Forelimb muscle (tissue), 1 donor: ENCODE data around the gene ID1. TPM values are rescaled to one million over a fixed set of nuclear protein-coding genes. Genes with fewer than 3 reads are reported as not detected.

Source experiments
- DNase-seq: peaks from one replicate; pipeline ENCODE4 v3.0.0-alpha.2; 2013; ENCODE audit warnings: low read depth
- polyA plus RNA-seq: library from polyadenylated mRNA; unstranded; fragments of 120-200 nt; gene quantifications from one replicate; pipeline ENCODE4 v1.2.1, GENCODE V29; 2013; ENCODE audit not compliant: insufficient read length

Gene ID1, protein sequence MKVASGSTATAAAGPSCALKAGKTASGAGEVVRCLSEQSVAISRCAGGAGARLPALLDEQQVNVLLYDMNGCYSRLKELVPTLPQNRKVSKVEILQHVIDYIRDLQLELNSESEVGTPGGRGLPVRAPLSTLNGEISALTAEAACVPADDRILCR
- 16.6 TPM for polyA plus RNA-seq

DNA sequence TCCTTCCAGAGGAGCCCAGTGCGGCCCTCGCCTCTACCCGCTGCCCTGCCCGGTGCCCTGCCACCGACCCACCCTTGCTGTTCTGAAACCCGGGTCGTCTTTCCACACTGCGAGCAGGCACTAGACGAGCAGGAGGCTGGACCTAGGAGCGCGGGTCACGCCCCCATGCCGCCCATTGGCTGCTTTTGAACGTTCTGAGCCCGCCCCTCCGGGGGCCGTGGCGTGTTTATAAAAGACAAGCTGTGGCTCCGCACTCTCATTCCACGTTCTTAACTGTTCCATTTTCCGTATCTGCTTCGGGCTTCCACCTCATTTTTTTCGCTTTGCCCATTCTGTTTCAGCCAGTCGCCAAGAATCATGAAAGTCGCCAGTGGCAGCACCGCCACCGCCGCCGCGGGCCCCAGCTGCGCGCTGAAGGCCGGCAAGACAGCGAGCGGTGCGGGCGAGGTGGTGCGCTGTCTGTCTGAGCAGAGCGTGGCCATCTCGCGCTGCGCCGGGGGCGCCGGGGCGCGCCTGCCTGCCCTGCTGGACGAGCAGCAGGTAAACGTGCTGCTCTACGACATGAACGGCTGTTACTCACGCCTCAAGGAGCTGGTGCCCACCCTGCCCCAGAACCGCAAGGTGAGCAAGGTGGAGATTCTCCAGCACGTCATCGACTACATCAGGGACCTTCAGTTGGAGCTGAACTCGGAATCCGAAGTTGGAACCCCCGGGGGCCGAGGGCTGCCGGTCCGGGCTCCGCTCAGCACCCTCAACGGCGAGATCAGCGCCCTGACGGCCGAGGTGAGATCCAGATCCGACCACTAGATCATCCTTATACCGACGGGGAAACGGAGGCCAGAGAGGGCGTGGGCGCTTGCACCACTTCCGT is at the start of gene ID1:
Gene ID1 (plus strand): TSS at position 259 of the 871 bp plus-strand sequence. CDS start 99 bp downstream, at position 358.
- peak; percentile 88 for DNase-seq

GRCh38 chr20:31559704-31560093 is 45.4 kb upstream of the ID1 start:
- no peak for DNase-seq

DNA sequence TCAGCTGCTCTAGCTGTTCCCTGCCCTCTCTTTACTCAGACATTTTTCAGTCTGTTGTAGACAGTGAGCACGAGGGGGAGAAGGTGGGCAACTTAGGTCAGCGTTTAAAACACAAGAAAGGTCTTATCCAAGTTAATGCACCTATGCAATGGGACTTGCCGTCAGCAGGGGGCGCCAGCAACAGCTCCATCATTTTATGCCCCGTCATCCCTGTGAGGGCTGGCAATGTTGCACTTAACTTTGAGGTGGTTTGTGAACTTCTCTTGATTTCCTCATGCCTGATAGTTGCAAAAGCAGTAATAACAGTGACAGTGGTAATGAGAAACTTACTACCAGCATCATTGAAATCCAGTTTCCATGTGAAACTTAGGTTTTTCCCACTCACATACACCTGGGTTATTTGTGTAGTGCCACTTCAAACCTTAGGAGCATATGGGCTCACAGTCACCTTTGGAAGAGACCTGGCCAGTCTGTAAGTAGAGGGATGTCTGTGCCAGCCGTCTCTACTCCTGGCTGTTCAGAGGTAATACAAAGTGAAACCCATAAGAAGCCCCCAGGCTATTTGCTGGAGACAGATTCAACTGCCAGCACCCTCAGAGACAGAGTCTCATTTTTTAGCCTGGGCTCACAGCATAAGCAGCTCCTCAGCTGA is 44.9 kb upstream of the ID1 start:
- DNase-seq = no peak

DNA sequence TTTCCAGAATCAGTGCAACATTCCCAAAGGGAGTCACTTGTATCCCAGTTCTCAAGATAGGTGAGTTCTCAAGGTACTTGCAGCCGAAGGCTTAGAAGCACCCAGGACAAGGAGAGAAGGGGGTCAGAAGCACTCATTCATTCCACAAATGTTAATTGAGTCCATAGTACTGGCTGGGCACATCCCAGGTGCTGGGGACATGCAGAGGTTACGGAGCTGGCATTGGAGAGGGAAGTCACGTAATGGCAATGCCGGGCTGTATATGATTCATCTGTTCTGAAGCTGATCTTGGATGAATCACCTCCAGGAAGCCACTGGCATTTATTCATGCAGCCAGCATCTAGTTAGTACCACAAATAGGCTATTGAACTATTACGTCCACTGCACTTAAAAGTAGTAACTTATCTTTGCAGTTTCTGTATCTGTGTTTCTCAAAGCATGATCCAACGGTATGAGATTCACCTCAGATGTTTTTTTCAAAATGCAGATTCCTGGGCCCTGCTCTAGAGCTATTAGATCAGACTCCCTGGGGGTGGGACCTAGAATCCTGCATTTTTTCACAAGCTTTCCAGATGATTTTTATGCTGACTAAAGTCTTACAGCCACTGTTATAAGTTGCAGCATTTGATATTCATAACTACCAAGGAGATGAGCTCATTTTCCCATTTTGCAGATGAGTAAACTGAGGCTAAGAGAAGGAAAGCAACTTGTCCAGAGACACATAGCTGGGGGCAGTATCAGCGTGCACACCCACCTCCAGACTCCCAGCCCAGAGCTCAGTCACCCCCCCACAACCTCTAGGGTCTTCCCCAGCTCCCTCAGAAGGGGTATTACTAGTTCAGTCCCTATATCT is 44.1 kb upstream of the ID1 start:
- no peak for DNase-seq

GRCh38 chr20:31562241-31562640 is 42.8 kb upstream of the ID1 start:
- no peak for DNase-seq

GRCh38 chr20:31564284-31564683 is 40.8 kb upstream of the ID1 start:
- no peak for DNase-seq

- DNase-seq = no peak
Observed at GRCh38 chr20:31565699-31566318, 39.3 kb upstream of the ID1 start.

DNA sequence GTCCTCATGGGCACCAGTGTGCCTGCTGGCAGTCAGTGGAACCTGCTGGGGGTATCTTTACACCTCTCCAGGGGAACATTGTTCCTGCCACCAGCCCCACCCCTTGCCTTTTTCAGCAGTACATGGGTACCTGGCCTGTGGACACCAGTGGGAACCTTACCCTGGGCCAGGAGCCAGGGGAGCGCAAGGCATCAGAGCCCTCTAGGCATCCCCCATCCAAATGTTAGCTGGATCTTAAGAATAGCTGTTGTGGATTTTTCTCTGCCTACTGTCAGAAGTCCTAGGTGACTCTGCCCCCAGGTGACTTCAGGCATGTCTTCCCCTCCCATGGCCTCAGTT is 38.8 kb upstream of the ID1 start:
- DNase-seq = no peak

- no peak for DNase-seq
Observed at GRCh38 chr20:31566658-31567379, 38.3 kb upstream of the ID1 start.

- DNase-seq = no peak
Observed at GRCh38 chr20:31567380-31567720, 37.7 kb upstream of the ID1 start.

DNA sequence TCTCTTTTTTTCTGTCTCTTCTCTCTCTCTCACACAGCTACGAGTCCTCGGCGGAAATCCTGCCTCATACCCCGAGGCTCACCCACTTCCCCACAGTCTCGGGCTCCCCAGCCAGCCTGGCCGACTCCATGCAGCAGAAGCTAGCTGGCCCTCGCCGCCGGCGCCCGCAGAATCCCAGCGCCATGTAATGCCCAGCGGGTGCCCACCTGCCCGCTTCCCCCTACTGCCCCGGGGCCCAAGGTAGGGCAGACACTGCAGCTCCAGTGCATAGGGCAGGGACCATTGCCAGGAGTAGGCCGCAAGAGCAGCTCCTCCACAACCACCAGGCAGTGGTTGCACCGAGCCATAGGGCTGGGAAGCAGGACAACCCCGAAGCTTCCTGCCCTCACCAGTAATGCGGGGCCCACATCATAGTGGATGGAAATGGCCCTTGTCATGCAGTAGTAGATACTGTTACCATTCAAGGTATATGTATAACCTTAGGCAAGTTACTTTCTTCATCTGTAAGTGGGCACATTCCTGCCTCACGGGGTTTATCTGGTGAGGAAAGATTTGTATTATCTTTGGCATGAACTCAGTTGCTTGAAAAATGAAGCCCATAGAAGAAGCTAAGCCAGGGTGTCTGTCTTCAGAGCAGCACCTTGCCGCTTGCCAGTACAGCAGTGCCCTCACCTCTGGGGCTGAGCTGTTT is 36.9 kb upstream of the ID1 start:
- DNase-seq = no peak

DNA sequence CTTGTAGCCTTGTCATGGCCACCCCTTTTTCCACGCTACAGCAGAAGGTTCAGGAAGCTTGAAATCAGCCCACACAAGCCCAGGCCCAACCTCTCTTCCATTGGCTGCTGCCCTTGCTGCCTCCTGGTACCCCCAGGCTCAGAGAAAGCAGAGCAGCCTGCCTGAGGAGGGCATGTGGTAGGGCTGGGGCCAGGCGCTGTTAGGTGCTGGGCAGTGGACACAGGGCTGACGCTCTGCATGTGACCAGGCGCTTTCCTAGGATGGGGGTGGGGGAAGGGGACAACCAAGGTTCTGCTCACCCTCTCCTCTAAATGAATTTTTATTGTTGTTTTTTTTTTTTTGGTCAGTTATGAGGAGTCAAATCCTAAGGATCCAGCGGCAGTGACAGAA is 36.3 kb upstream of the ID1 start:
- no peak for DNase-seq

DNA sequence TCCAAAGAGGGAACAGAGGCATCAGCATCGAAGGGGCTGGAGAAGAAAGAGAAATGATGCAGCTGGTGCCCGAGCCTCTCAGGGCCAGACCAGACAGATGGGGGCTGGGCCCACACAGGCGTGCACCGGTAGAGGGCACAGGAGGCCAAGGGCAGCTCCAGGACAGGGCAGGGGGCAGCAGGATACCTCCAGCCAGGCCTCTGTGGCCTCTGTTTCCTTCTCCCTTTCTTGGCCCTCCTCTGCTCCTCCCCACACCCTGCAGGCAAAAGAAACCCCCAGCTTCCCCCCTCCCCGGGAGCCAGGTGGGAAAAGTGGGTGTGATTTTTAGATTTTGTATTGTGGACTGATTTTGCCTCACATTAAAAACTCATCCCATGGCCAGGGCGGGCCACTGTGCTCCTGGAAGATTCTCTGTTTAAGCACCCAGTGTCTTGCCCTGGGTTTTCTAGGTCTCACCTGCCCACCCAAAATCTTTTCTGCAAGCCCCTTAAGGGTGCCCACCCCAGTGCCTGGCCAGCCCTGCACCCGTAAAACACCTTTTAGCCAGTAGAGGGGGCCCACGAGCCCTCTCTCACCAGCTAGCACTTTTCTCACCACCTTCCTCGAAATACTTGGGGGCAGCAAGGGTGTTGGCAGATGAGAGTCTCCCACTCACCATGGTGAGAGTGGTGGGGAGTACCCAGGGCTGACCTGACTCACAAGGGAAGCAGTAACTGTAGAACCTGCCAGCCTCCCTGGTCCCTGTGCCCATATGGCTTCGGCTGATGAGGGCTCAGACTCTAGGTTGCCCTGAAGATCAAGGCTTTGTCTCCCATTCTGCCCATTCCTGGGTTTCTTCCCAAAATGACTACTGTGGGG is 35.7 kb upstream of the ID1 start:
- no peak for DNase-seq

DNA sequence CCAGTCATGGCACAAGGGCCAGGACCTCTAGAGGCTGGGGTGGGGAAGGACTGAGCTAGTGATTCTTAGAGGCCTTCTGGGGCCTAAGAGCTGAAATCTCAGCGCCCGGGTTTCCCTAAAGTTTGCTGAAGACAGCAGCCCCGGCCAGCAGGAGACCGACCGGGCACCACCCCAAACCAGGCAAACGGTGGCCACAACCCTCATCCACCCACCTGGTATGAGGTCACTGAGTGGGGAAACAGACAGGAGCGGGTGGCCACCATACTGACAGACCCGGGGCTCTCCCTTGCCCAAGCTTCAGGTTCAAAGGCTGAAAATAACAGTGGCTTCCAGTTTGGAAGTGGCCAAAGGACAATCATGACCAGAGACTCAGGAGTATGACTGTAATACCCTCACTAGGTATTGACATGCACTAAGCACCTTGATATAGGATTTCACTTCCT is 35.0 kb upstream of the ID1 start:
- DNase-seq = no peak

DNA sequence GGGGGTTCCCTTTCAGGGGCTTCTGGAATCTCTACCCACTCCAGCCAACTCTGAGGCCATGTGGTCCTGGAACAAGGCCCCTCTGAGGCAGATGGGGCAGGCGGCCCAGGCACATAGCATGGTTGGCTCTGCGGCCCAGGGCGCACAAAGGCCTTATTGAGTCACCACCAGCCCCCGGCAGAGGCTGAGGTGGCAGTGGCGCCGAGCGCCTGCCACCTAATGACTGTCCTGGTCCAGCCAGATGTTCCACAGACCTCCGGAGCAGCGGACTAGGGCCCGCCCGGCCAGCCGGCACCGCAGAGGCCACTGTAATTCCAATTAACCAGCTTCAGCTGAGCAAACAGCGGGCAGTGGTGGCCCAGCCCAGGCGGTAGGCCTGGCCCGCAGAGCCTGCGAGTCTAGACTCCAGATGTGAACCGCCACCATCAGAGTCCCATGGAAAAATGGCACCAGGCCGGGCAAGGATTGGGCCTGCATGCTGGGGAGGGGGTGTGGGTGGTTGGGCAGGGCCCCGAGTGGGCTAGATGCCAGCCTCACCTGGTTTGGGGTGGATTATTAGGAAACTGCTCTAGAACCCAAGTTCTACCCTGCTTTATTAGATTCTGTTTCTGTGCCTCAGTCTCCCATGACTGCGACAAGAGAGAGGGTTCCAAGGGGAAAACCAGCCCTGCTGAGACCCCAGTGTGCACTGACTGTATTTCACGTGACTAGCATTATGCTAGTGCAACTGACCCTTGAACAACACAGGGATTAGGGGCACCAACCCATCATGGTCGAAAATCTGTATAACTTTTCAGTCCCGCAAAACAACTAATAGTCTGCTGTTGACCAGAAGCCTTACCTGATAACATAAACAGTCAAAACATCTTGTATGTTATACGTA is 34.1 kb upstream of the ID1 start:
- no peak for DNase-seq

GRCh38 chr20:31572042-31572700 is 32.9 kb upstream of the ID1 start:
- DNase-seq = no peak

GRCh38 chr20:31572701-31573554 is 32.2 kb upstream of the ID1 start:
- DNase-seq = peak; percentile 63
